Karpas-422 (cell line): ENCODE results near the gene CGGBP1. TPM values are rescaled to one million over a fixed set of nuclear protein-coding genes. Genes with fewer than 3 reads are reported as not detected.

Experiments
- DNase-seq: peaks from one replicate; pipeline ENCODE4 v3.0.0-alpha.2; 2015
- H2AFZ ChIP-seq: fragments of 200-600 bp; sonication (generic); 2 replicates; pipeline ENCODE4 v1.6.1; 2014; ENCODE audit warnings: antibody characterized with exemption, low read length, mixed read lengths
- H3K27ac ChIP-seq: fragments of 200-600 bp; sonication (generic); 2 replicates; pipeline ENCODE4 v1.5.1; 2014; ENCODE audit warnings: mild to moderate bottlenecking, low read length, moderate library complexity
- H3K27me3 ChIP-seq: fragments of 200-600 bp; sonication (generic); 2 replicates; pipeline ENCODE4 v1.6.1; 2014; ENCODE audit warnings: low read length, mixed read lengths
- H3K36me3 ChIP-seq: fragments of 200-600 bp; sonication (generic); 2 replicates; pipeline ENCODE4 v1.6.1; 2014; ENCODE audit warnings: low read length, mixed read lengths; ENCODE audit not compliant: insufficient read depth
- H3K4me1 ChIP-seq: fragments of 200-600 bp; sonication (generic); 2 replicates; pipeline ENCODE4 v1.6.1; 2014; ENCODE audit warnings: mild to moderate bottlenecking, low read length, mixed read lengths
- H3K4me2 ChIP-seq: fragments of 200-600 bp; sonication (generic); 2 replicates; pipeline ENCODE4 v1.6.1; 2014; ENCODE audit warnings: low read length, low read depth, mild to moderate bottlenecking; ENCODE audit not compliant: poor library complexity, severe bottlenecking
- H3K4me3 ChIP-seq: fragments of 200-600 bp; sonication (generic); 2 replicates; pipeline ENCODE4 v1.5.1; 2014; ENCODE audit warnings: mild to moderate bottlenecking, antibody characterized with exemption, low read length, mixed read lengths
- H3K79me2 ChIP-seq: fragments of 200-600 bp; sonication (generic); 2 replicates; pipeline ENCODE4 v1.6.1; 2014; ENCODE audit warnings: mild to moderate bottlenecking, low read length, mixed read lengths
- H3K9ac ChIP-seq: fragments of 200-600 bp; sonication (generic); 2 replicates; pipeline ENCODE4 v1.6.0; 2014; ENCODE audit warnings: low read length
- H3K9me2 ChIP-seq: fragments of 200-600 bp; sonication (generic), shearing (Covaris generic); replicated peaks from 2 replicates; pipeline ENCODE4 v1.6.0; 2014; ENCODE audit warnings: mild to moderate bottlenecking, low read length, moderate library complexity; ENCODE audit not compliant: insufficient read depth
- H3K9me3 ChIP-seq: fragments of 300-700, 200-600 bp; sonication (generic); 2 replicates; pipeline ENCODE4 v1.6.1; 2014; ENCODE audit warnings: low read length, mixed read lengths
- H4K20me1 ChIP-seq: fragments of 200-600 bp; sonication (generic); 2 replicates; pipeline ENCODE4 v1.6.1; 2014; ENCODE audit warnings: mild to moderate bottlenecking, antibody characterized with exemption, low read length, low read depth; ENCODE audit not compliant: insufficient read depth
- total RNA-seq: library from RNA; depleted of rRNA; stranded (reverse); fragments of >200 nt; shearing (Covaris generic); gene quantifications from 2 replicates; pipeline ENCODE4 v1.2.3, GENCODE V29; 2014; ENCODE audit warnings: low replicate concordance

CGGBP1 gene
- total RNA-seq, 1 experiment from 2014 or later = 114 TPM

- Histone ChIP-seq H2AFZ (no peak overlapping the region), H3K4me2 (peak overlapping the region; percentile 41)
Measured at GRCh38 chr3:88046766-88047165, 12.0 kb downstream of the CGGBP1 start.

GRCh38 chr3:88044411-88044810 lies 14.4 kb downstream of the CGGBP1 start:
- Histone ChIP-seq H3K4me3 (no peak overlapping the region), H4K20me1 (no peaks in the 10 kb centered on the region), H3K4me1 (peaks cover 8% of the 10 kb centered on the region), H3K4me2 (no peak overlapping the region), H3K36me3 (no peaks in the 10 kb centered on the region), H3K79me2 (no peaks in the 10 kb centered on the region), H3K9me3 (no peaks in the 10 kb centered on the region), H3K27ac (no peak overlapping the region), H3K9ac (no peak overlapping the region), H3K9me2 (no peaks in the 10 kb centered on the region), H3K27me3 (no peaks in the 10 kb centered on the region), H2AFZ (no peak overlapping the region)
- no peak for DNase-seq

More at GRCh38 chr3:88046766-88047165, 12.0 kb downstream of the CGGBP1 start:
- Histone ChIP-seq H3K27ac (no peak overlapping the region), H3K79me2 (no peaks in the 10 kb centered on the region), H3K36me3 (no peaks in the 10 kb centered on the region), H3K9ac (no peak overlapping the region), H3K9me2 (no peaks in the 10 kb centered on the region), H3K4me3 (no peak overlapping the region), H3K9me3 (no peaks in the 10 kb centered on the region), H3K4me1 (peaks cover 8% of the 10 kb centered on the region), H4K20me1 (no peaks in the 10 kb centered on the region), H3K27me3 (no peaks in the 10 kb centered on the region)
- DNase-seq = no peak

GRCh38 chr3:88041005-88041404 lies 17.8 kb downstream of the CGGBP1 start:
- no peak for DNase-seq
- Histone ChIP-seq H3K9ac (no peak overlapping the region), H3K36me3 (no peaks in the 10 kb centered on the region), H3K27ac (no peak overlapping the region), H3K9me3 (no peaks in the 10 kb centered on the region), H3K79me2 (no peaks in the 10 kb centered on the region), H3K9me2 (no peaks in the 10 kb centered on the region), H4K20me1 (no peaks in the 10 kb centered on the region), H3K27me3 (no peaks in the 10 kb centered on the region), H3K4me2 (no peak overlapping the region), H3K4me1 (no peaks in the 10 kb centered on the region), H2AFZ (no peak overlapping the region), H3K4me3 (no peak overlapping the region)

GRCh38 chr3:88040529-88040928 lies 18.3 kb downstream of the CGGBP1 start:
- Histone ChIP-seq H3K9me2 (no peaks in the 10 kb centered on the region), H3K36me3 (no peaks in the 10 kb centered on the region), H3K4me2 (no peak overlapping the region), H2AFZ (no peak overlapping the region), H3K27me3 (no peaks in the 10 kb centered on the region), H3K4me3 (no peak overlapping the region), H4K20me1 (no peaks in the 10 kb centered on the region), H3K9me3 (no peaks in the 10 kb centered on the region), H3K9ac (no peak overlapping the region), H3K27ac (no peak overlapping the region), H3K79me2 (no peaks in the 10 kb centered on the region), H3K4me1 (no peaks in the 10 kb centered on the region)
- no peak for DNase-seq

GRCh38 chr3:88038566-88038965 lies 20.2 kb downstream of the CGGBP1 start:
- Histone ChIP-seq H3K27me3 (no peaks in the 10 kb centered on the region), H3K9me2 (no peaks in the 10 kb centered on the region), H3K9me3 (no peaks in the 10 kb centered on the region), H3K79me2 (no peaks in the 10 kb centered on the region), H3K9ac (no peak overlapping the region), H3K27ac (no peak overlapping the region), H3K4me2 (no peak overlapping the region), H3K4me3 (no peak overlapping the region), H4K20me1 (no peaks in the 10 kb centered on the region), H3K4me1 (no peaks in the 10 kb centered on the region; the same call in 1 of the 2 replicates), H3K36me3 (no peaks in the 10 kb centered on the region), H2AFZ (no peak overlapping the region)
- no peak for DNase-seq

DNA sequence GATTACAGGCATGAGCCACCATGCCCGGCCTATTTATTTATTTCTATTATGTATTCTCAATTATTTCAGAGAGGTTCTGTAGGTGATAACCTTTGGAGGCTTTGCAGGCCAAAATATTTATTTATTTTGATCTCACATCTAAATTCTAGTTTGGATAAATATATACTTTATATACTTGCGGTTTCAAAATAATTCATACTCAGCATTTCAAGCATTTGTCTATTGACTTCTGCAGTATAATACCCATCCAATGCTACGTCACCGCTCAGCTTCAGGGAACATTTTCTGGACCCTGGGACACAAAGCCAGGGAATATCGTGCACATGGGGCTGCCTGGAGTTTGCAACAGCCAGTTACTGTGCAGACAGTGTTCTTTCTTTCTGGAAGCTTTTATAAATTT lies 22.6 kb downstream of the CGGBP1 start:
- Histone ChIP-seq H3K4me3 (no peak overlapping the region), H3K4me2 (no peak overlapping the region), H3K36me3 (no peaks in the 10 kb centered on the region), H3K9me2 (no peaks in the 10 kb centered on the region), H3K79me2 (no peaks in the 10 kb centered on the region), H3K4me1 (peaks cover 12% of the 10 kb centered on the region), H4K20me1 (no peaks in the 10 kb centered on the region), H3K9me3 (no peaks in the 10 kb centered on the region), H3K27ac (no peak overlapping the region), H3K9ac (no peak overlapping the region), H3K27me3 (no peaks in the 10 kb centered on the region), H2AFZ (no peak overlapping the region)
- DNase-seq = no peak

DNA sequence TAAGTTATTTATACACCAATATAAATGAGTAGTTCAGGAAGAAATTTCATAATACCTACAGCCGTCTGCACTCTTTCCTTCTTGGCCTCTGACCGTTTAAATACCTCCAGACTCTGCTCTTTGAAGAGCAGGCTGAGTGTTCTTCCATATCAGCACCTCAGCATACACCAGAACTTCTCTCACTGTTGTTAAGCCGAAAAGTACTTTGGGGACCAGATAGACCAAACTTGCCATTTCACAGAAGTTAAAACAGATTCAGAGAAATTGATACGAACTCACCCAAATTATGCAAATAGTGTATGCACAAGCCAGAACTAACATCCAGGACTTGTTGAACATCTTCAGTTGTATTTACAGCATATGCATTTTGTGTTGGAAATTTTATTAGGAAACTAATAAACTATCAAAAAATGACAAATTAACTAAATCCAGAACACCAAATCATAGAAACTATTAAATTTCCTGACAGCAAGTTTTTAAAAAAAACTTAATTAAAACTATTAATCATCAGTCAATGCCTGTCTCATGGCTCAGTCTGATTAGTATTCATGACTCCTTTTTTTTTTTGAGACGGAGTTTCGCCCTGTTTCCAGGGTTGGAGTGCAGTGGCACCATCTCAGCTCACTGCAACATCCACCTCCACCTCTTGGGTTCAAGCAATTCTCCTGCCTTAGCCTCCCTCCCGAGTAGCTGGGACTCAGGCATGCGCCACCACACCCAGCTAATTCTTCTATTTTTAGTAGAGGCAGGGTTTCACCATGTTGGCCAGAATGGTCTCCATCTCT lies 24.1 kb downstream of the CGGBP1 start:
- Histone ChIP-seq H3K9me2 (no peaks in the 10 kb centered on the region), H2AFZ (peak overlapping the region; percentile 48; the same call in 1 of the 2 replicates), H3K36me3 (no peaks in the 10 kb centered on the region), H3K4me3 (no peak overlapping the region), H3K79me2 (no peaks in the 10 kb centered on the region), H4K20me1 (no peaks in the 10 kb centered on the region), H3K27ac (no peak overlapping the region), H3K4me1 (peaks cover 13% of the 10 kb centered on the region), H3K9ac (no peak overlapping the region), H3K9me3 (no peaks in the 10 kb centered on the region), H3K27me3 (no peaks in the 10 kb centered on the region), H3K4me2 (no peak overlapping the region)
- no peak for DNase-seq

- Histone ChIP-seq H4K20me1 (no peaks in the 10 kb centered on the region), H3K79me2 (no peaks in the 10 kb centered on the region), H3K4me3 (no peak overlapping the region), H3K9me3 (no peaks in the 10 kb centered on the region), H3K4me2 (no peak overlapping the region), H3K9ac (no peak overlapping the region), H3K27me3 (no peaks in the 10 kb centered on the region), H3K9me2 (no peaks in the 10 kb centered on the region), H3K4me1 (peaks cover 13% of the 10 kb centered on the region), H2AFZ (peak overlapping the region; percentile 48; the same call in 1 of the 2 replicates), H3K27ac (no peak overlapping the region), H3K36me3 (no peaks in the 10 kb centered on the region)
- DNase-seq = no peak
Measured at GRCh38 chr3:88033808-88034207, 25.0 kb downstream of the CGGBP1 start.
